ENCODE results near the gene NOTCH1.
A peak's percentile ranks its signal among the peaks of the same experiment; 100 is the strongest.

GRCh38 chr9:136545965-136546696 is at the start of gene NOTCH1:
- TF ChIP-seq CTCF (IDR thresholded peaks at IDR 0.05): peak in 2 of 4 experiments; percentile 2 to 3
- no peak for TF ChIP-seq EP300 (IDR thresholded peaks at IDR 0.05)
- TF ChIP-seq POLR2AphosphoS5 (IDR thresholded peaks at IDR 0.05): peak; percentile 91

Measured in gastroesophageal sphincter (tissue), 3 donors.